ENCODE data around the gene ZP1. TPM values are rescaled to one million over a fixed set of nuclear protein-coding genes. Genes with fewer than 3 reads are reported as not detected.

ZP1 gene
- total and polyA plus RNA-seq, 2 of the 13 experiments (the other 11 are each of a cell fraction or from before 2014, with no cell fraction given), result 0.16 TPM; not detected in 1

DNA sequence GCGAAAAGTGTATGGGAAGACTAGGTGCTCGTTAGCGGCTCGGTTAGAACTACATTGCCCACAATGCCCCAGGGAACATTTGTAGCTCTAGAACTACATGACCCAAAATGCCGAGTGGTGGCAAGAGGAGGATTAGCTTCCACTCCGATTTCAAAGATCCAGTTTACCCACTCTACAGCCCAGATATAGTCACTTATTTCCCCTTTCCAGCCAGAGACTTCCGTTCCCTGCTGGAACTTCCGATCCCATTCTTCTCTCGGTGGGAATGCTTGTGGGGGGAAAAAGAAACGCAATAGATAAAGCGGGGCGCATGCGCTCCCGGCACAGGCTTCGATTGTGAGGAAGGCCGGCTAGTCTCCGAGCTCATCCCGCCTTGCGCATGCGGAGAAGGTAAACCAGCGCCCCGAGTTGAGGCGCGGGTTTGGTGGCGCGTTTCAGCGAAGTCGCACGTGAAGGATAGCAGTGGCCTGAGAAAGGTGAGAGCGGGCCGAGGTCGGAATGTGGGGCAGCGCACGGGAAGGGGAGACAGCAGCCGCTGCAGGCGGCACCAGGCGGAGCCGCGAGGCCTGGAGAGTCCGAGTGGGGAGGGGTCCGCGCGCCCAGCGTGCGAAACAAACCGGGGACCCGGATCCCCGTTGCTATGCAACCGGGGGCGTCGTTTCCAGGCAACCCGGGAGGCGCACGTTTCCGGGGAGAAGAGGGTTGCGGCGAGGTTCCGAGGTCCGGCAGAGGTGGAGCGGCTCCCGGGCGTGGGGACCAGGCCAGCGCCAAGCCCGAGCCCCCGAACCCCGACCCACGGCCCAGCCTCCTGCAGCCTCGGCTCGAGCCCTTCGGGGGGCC lies 46.7 kb downstream of the ZP1 start, which contains the start of gene TMEM109 (continued):
- TF ChIP-seq, protein P1, sequence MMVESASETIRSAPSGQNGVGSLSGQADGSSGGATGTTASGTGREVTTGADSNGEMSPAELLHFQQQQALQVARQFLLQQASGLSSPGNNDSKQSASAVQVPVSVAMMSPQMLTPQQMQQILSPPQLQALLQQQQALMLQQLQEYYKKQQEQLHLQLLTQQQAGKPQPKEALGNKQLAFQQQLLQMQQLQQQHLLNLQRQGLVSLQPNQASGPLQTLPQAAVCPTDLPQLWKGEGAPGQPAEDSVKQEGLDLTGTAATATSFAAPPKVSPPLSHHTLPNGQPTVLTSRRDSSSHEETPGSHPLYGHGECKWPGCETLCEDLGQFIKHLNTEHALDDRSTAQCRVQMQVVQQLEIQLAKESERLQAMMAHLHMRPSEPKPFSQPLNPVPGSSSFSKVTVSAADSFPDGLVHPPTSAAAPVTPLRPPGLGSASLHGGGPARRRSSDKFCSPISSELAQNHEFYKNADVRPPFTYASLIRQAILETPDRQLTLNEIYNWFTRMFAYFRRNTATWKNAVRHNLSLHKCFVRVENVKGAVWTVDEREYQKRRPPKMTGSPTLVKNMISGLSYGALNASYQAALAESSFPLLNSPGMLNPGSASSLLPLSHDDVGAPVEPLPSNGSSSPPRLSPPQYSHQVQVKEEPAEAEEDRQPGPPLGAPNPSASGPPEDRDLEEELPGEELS (CRISPR knock-in tag; IDR thresholded peaks at IDR 0.05), result no peak
- TF ChIP-seq ZNF841 (CRISPR knock-in tag; IDR thresholded peaks at IDR 0.05; ENCODE audit: borderline replicate concordance) (no peak), YEATS2 (CRISPR knock-in tag; IDR thresholded peaks at IDR 0.05; ENCODE audit: borderline replicate concordance) (peak; percentile 30; the same call in 1 of the 2 replicates), MLLT10 (CRISPR knock-in tag; IDR thresholded peaks at IDR 0.05) (no peak), ATF1 (CRISPR knock-in tag; IDR thresholded peaks at IDR 0.05) (no peak), ZNF343 (CRISPR knock-in tag; IDR thresholded peaks at IDR 0.05) (no peak), KMT2B (CRISPR knock-in tag; IDR thresholded peaks at IDR 0.05) (no peak; the same call in 1 of the 2 replicates), ZNF33A (CRISPR knock-in tag; IDR thresholded peaks at IDR 0.05; ENCODE audit: borderline replicate concordance) (no peak), SOX13 (IDR thresholded peaks at IDR 0.05) (no peak), SOX13 (CRISPR knock-in tag; conservative IDR thresholded peaks at IDR 0.05 in 1 of 2, IDR thresholded peaks at IDR 0.05 in 1 of 2) (no peak), NFIC (IDR thresholded peaks at IDR 0.05; ENCODE audit: low read length) (no peak), PPARG (CRISPR knock-in tag; conservative IDR thresholded peaks at IDR 0.05) (no peak), SIX1 (CRISPR knock-in tag; IDR thresholded peaks at IDR 0.05; ENCODE audit: borderline replicate concordance) (no peak), NFE2L2 (IDR thresholded peaks at IDR 0.05; ENCODE audit: low read length) (no peak), EZH2 (conservative IDR thresholded peaks at IDR 0.05; ENCODE audit: low read depth, low read length) (no peak), KLF12 (CRISPR knock-in tag; IDR thresholded peaks at IDR 0.05; ENCODE audit: borderline replicate concordance) (peak; percentile 82; the same call in 1 of the 2 replicates), ESRRA (CRISPR knock-in tag; IDR thresholded peaks at IDR 0.05; ENCODE audit: low read depth) (no peak), ZNF776 (CRISPR knock-in tag; IDR thresholded peaks at IDR 0.05) (peak; percentile 58; the same call in 1 of the 2 replicates)
- TF ChIP-seq, protein P2, sequence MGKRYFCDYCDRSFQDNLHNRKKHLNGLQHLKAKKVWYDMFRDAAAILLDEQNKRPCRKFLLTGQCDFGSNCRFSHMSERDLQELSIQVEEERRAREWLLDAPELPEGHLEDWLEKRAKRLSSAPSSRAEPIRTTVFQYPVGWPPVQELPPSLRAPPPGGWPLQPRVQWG (CRISPR knock-in tag; IDR thresholded peaks at IDR 0.05; ENCODE audit: borderline replicate concordance, low read depth), result no peak
- TF ChIP-seq, protein P3, sequence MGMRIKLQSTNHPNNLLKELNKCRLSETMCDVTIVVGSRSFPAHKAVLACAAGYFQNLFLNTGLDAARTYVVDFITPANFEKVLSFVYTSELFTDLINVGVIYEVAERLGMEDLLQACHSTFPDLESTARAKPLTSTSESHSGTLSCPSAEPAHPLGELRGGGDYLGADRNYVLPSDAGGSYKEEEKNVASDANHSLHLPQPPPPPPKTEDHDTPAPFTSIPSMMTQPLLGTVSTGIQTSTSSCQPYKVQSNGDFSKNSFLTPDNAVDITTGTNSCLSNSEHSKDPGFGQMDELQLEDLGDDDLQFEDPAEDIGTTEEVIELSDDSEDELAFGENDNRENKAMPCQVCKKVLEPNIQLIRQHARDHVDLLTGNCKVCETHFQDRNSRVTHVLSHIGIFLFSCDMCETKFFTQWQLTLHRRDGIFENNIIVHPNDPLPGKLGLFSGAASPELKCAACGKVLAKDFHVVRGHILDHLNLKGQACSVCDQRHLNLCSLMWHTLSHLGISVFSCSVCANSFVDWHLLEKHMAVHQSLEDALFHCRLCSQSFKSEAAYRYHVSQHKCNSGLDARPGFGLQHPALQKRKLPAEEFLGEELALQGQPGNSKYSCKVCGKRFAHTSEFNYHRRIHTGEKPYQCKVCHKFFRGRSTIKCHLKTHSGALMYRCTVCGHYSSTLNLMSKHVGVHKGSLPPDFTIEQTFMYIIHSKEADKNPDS (CRISPR knock-in tag; IDR thresholded peaks at IDR 0.05), result no peak
- TF ChIP-seq, protein P4, sequence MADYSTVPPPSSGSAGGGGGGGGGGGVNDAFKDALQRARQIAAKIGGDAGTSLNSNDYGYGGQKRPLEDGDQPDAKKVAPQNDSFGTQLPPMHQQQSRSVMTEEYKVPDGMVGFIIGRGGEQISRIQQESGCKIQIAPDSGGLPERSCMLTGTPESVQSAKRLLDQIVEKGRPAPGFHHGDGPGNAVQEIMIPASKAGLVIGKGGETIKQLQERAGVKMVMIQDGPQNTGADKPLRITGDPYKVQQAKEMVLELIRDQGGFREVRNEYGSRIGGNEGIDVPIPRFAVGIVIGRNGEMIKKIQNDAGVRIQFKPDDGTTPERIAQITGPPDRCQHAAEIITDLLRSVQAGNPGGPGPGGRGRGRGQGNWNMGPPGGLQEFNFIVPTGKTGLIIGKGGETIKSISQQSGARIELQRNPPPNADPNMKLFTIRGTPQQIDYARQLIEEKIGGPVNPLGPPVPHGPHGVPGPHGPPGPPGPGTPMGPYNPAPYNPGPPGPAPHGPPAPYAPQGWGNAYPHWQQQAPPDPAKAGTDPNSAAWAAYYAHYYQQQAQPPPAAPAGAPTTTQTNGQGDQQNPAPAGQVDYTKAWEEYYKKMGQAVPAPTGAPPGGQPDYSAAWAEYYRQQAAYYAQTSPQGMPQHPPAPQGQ (CRISPR knock-in tag; IDR thresholded peaks at IDR 0.05; ENCODE audit: borderline replicate concordance), result no peak
- TF ChIP-seq, protein P5, sequence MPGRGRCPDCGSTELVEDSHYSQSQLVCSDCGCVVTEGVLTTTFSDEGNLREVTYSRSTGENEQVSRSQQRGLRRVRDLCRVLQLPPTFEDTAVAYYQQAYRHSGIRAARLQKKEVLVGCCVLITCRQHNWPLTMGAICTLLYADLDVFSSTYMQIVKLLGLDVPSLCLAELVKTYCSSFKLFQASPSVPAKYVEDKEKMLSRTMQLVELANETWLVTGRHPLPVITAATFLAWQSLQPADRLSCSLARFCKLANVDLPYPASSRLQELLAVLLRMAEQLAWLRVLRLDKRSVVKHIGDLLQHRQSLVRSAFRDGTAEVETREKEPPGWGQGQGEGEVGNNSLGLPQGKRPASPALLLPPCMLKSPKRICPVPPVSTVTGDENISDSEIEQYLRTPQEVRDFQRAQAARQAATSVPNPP (CRISPR knock-in tag; IDR thresholded peaks at IDR 0.05), result no peak
